CD14-positive monocyte (primary cell): ENCODE measurements around the gene MAPK8IP2. TPM values are rescaled to one million over a fixed set of nuclear protein-coding genes. Genes with fewer than 3 reads are reported as not detected.

Experiments
- DNase-seq, 3 donors: peaks; one replicate each; pipeline ENCODE4 v3.0.0-alpha.2; 2011 to 2022
- H2AFZ ChIP-seq: 2 replicates; pipeline ENCODE4 v1.6.0; 2012; ENCODE audit warnings: mild to moderate bottlenecking, low read depth, low read length, inconsistent platforms; ENCODE audit not compliant: insufficient read depth, poor library complexity, severe bottlenecking
- H3K27ac ChIP-seq, 2 donors: 1 replicate in 1 of 2; 2 replicates in 1 of 2; pipeline ENCODE4 v1.5.1; 2012 to 2013; ENCODE audit warnings: low read length in 2 of 2, control low read depth in 1 of 2, inconsistent platforms in 1 of 2, low read depth in 1 of 2, mild to moderate bottlenecking in 1 of 2
- H3K27me3 ChIP-seq, 2 donors: one replicate each; pipeline versions ENCODE4 v1.6.0 to v1.6.1; 2011 to 2013; ENCODE audit warnings: low read length in 2 of 2; ENCODE audit not compliant: control insufficient read depth in 2 of 2, insufficient read depth in 2 of 2
- H3K36me3 ChIP-seq, 2 donors: replicated peaks in 1 of 2; 1 replicate in 1 of 2; 2 replicates in 1 of 2; pipeline versions ENCODE4 v1.5.1 to v1.6.1; 2012 to 2013; ENCODE audit warnings: low read length in 2 of 2, control low read depth in 1 of 2, inconsistent platforms in 1 of 2, mild to moderate bottlenecking in 1 of 2; ENCODE audit not compliant: insufficient read depth in 2 of 2, control insufficient read depth in 1 of 2
- H3K4me1 ChIP-seq, 2 donors: 1 replicate in 1 of 2; 2 replicates in 1 of 2; pipeline versions ENCODE4 v1.5.1 to v1.6.1; 2012 to 2013; ENCODE audit warnings: low read length in 2 of 2, control low read depth in 1 of 2, inconsistent platforms in 1 of 2, mild to moderate bottlenecking in 1 of 2, moderate library complexity in 1 of 2; ENCODE audit not compliant: insufficient read depth in 2 of 2, control insufficient read depth in 1 of 2
- H3K4me2 ChIP-seq: replicated peaks from 2 replicates; pipeline ENCODE3; 2012; ENCODE audit warnings: low read length, moderate library complexity, mild to moderate bottlenecking; ENCODE audit not compliant: poor library complexity, severe bottlenecking; ENCODE audit errors: extremely low read depth
- H3K4me3 ChIP-seq, 3 experiments: fragments of 200-600 bp in 1 of 3; sonication (generic) in 1 of 3; replicated peaks in 1 of 3; 1 replicate in 2 of 3; 2 replicates in 1 of 3; pipeline ENCODE4 v1.5.1; 2011 to 2013; ENCODE audit warnings: low read length in 3 of 3, mild to moderate bottlenecking in 3 of 3, control low read depth in 2 of 3, low read depth in 2 of 3, inconsistent platforms in 1 of 3, moderate library complexity in 1 of 3
- H3K79me2 ChIP-seq: 2 replicates; pipeline ENCODE4 v1.6.0; 2012; ENCODE audit warnings: mild to moderate bottlenecking, control low read depth, inconsistent platforms, low read length, moderate library complexity; ENCODE audit not compliant: insufficient read depth
- H3K9ac ChIP-seq: 2 replicates; pipeline ENCODE4 v1.6.0; 2017; ENCODE audit warnings: low read length, mild to moderate bottlenecking; ENCODE audit not compliant: insufficient read depth, poor library complexity, severe bottlenecking
- H3K9me3 ChIP-seq, 2 donors: replicated peaks in 1 of 2; 1 replicate in 1 of 2; 2 replicates in 1 of 2; pipeline versions ENCODE4 v1.5.1 to v1.6.1; 2012 to 2013; ENCODE audit warnings: low read length in 2 of 2, control low read depth in 1 of 2; ENCODE audit not compliant: control insufficient read depth in 1 of 2, insufficient read depth in 1 of 2
- H4K20me1 ChIP-seq: 2 replicates; pipeline ENCODE4 v1.6.0; 2012; ENCODE audit warnings: mild to moderate bottlenecking, low read length, control low read depth, moderate library complexity; ENCODE audit not compliant: insufficient read depth
- H3K27ac Mint-ChIP-seq, 7 donors: one replicate each; pipeline ENCODE4 v1.8.0; 2020; ENCODE audit warnings: mild to moderate bottlenecking in 7 of 7, mixed read lengths in 7 of 7, moderate library complexity in 6 of 7, inconsistent platforms in 2 of 7
- H3K27me3 Mint-ChIP-seq, 3 donors: one replicate each; pipeline ENCODE4 v1.8.0; 2021 to 2022; ENCODE audit warnings: low read depth in 3 of 3, mild to moderate bottlenecking in 3 of 3, mixed read lengths in 3 of 3, moderate library complexity in 3 of 3, inconsistent platforms in 1 of 3
- H3K36me3 Mint-ChIP-seq, 2 donors: one replicate each; pipeline ENCODE4 v1.8.0; 2020; ENCODE audit warnings: mixed read lengths in 2 of 2, inconsistent platforms in 1 of 2, mild to moderate bottlenecking in 1 of 2
- H3K4me1 Mint-ChIP-seq: one replicate; pipeline ENCODE4 v1.8.0; 2020; ENCODE audit warnings: mild to moderate bottlenecking, mixed read lengths
- H3K4me3 Mint-ChIP-seq, 2 donors: one replicate each; pipeline ENCODE4 v1.8.0; 2020; ENCODE audit warnings: mild to moderate bottlenecking in 2 of 2, mixed read lengths in 2 of 2, moderate library complexity in 1 of 2
- H3K9me3 Mint-ChIP-seq, 7 donors: one replicate each; pipeline ENCODE4 v1.8.0; 2020 to 2022; ENCODE audit warnings: mixed read lengths in 7 of 7, mild to moderate bottlenecking in 6 of 7, moderate library complexity in 6 of 7, inconsistent platforms in 2 of 7
- CTCF ChIP-seq: fragments of 200-600 bp; IDR thresholded peaks from one replicate; pipeline ENCODE4 v1.8.0; 2022; ENCODE audit warnings: antibody characterized with exemption, mild to moderate bottlenecking
- whole genome bisulfite sequencing: methylation state at CpG from one replicate; pipeline ENCODE4 v1.1.5; 2013; ENCODE audit warnings: missing lambda C conversion rate; ENCODE audit not compliant: insufficient coverage; 5-methylcytosine and 5-hydroxymethylcytosine counted together
- intact Hi-C, 2 donors: fragments of 100-400 bp; cut with micrococcal nuclease; formaldehyde crosslinking; loops; one replicate each; pipeline versions ENCODE4 v1.15.0 to v1.15.1; 2023
- polyA plus RNA-seq, 3 donors: library from polyadenylated mRNA; depleted of rRNA in 1 of 3; unstranded in 2 of 3; stranded (reverse) in 1 of 3; fragments of 300-500 nt in 2 of 3; fragments of >200 nt in 1 of 3; fragmentation: Illumina TruSeq in 2 of 3; gene quantifications; 1 replicate in 2 of 3; 2 replicates in 1 of 3; pipeline ENCODE4 v1.2.3, GENCODE V29; 2012 to 2021

The MAPK8IP2 gene
- polyA plus RNA-seq, 3 donors: 0.17 TPM; not detected in 2

DNA sequence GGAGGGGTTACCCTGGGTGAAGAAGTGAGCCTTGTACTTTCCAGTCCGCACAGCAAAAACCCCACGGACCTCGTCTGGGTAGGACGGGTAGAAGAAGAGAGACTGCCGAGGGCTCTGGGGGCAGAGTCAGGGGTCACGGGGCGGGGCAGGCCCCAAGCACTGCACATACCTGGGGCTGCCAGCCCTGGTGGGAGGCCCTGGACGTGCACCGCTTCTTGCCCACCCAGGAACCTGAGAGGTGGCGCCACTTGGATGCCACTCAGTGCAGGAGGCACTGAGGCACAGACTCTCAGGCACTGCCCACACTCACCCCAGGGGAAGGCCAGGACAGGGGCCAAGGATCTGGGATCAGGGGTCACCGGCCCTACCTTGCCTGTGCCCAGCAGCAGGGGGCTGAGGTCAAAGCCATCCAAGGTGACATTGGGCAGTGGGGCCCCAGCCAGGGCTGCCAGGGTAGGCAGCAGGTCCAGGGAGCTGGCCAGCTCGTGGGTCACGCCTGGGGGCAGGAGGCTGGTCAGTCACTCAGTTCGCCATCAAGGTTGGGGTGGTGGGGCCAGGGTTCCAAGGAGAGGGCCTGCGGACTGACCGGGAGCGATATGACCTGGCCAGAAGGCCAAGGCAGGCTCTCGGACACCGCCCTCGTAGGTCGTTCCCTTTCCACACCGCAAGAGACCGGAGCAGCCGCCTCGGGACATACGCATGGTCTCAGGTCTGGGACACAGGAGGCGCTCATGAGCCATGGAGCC is 25.1 kb downstream of the MAPK8IP2 start:
- H3K36me3 Mint-ChIP-seq: peaks cover 14 to 25% of the 10 kb centered on the region in 2 donors
- H3K9ac ChIP-seq: no peak overlapping the region
- no peak overlapping the region for H3K4me3 ChIP-seq
- WGBS: 96% methylated on average over 27 of the region's 27 CpGs
- H3K4me1 Mint-ChIP-seq: peaks cover 44% of the 10 kb centered on the region
- H3K27ac ChIP-seq: no peak overlapping the region
- peaks cover 44 to 50% of the 10 kb centered on the region in 2 donors for H3K4me1 ChIP-seq
- intact Hi-C loops: loop anchor here (5.0 kb wide), 2 partner anchors 43 to 118 kb away; partner anchors contain the start of genes CHKB (in 1 of the 2), LMF2 (in 1 of the 2) and NCAPH2 (in 1 of the 2)
- H2AFZ ChIP-seq: no peak overlapping the region
- no peak overlapping the region for H3K4me2 ChIP-seq
- no peaks in the 10 kb centered on the region for H3K9me3 ChIP-seq
- H3K36me3 ChIP-seq: peaks cover 9 to 14% of the 10 kb centered on the region in 2 donors
- H3K4me3 Mint-ChIP-seq: no peak overlapping the region
- no peak for DNase-seq
- TF ChIP-seq CTCF: no peak
- peaks cover 1 to 8% (median 3%) of the 10 kb centered on the region in 3 donors for H3K27me3 Mint-ChIP-seq
- no peaks in the 10 kb centered on the region for H3K9me3 Mint-ChIP-seq
- H3K27ac Mint-ChIP-seq: no peak overlapping the region
- no peaks in the 10 kb centered on the region for H3K27me3 ChIP-seq
- peaks cover 10% of the 10 kb centered on the region for H3K79me2 ChIP-seq
- peaks cover 14% of the 10 kb centered on the region for H4K20me1 ChIP-seq

GRCh38 chr22:50626314-50626849 is 25.8 kb downstream of the MAPK8IP2 start:
- peak overlapping the region in 2 of 7 donors; percentile 46 to 74 for H3K27ac Mint-ChIP-seq
- no peak overlapping the region for H3K4me3 Mint-ChIP-seq

More at GRCh38 chr22:50626314-50626849, 25.8 kb downstream of the MAPK8IP2 start:
- H3K27ac ChIP-seq: no peak overlapping the region
- Mint-ChIP-seq H3K27me3 (peaks cover 1 to 5% (median 3%) of the 10 kb centered on the region in 3 donors), H3K4me1 (peaks cover 38% of the 10 kb centered on the region), H3K36me3 (peaks cover 14 to 25% of the 10 kb centered on the region in 2 donors), H3K9me3 (no peaks in the 10 kb centered on the region)
- no peaks in the 10 kb centered on the region for H3K9me3 ChIP-seq
- intact Hi-C loops: loop anchor here (5.0 kb wide), 2 partner anchors 44 to 119 kb away; partner anchors contain the start of genes CHKB (in 1 of the 2), LMF2 (in 1 of the 2) and NCAPH2 (in 1 of the 2)
- no peak overlapping the region for H2AFZ ChIP-seq
- no peak overlapping the region for H3K4me2 ChIP-seq
- peaks cover 12% of the 10 kb centered on the region for H4K20me1 ChIP-seq
- H3K27me3 ChIP-seq: no peaks in the 10 kb centered on the region
- H3K36me3 ChIP-seq: peaks cover 9 to 14% of the 10 kb centered on the region in 2 donors
- no peak overlapping the region for H3K9ac ChIP-seq
- H3K79me2 ChIP-seq: peaks cover 10% of the 10 kb centered on the region
- DNase-seq: no peak
- WGBS: 92% methylated on average over 9 of the region's 12 CpGs
- peaks cover 37 to 44% of the 10 kb centered on the region in 2 donors for H3K4me1 ChIP-seq
- no peak overlapping the region for H3K4me3 ChIP-seq
- TF ChIP-seq CTCF: no peak
